SK-N-SH (cell line): ENCODE data around the gene POU2F3.

Source experiments
- CTCF ChIP-seq: fragments of 200-600 bp; sonication (generic); IDR thresholded peaks from 2 replicates; pipeline ENCODE4 v1.6.1; 2017; ENCODE audit warnings: antibody characterized with exemption, mild to moderate bottlenecking, moderate library complexity
- ELF1 ChIP-seq: IDR thresholded peaks from 2 replicates; pipeline ENCODE4 v1.4.0; 2012
- EP300 ChIP-seq, 2 experiments: IDR thresholded peaks; 2 replicates each; pipeline versions ENCODE4 v1.4.0 to v1.6.1; 2012; ENCODE audit warnings: borderline replicate concordance in 1 of 2, low read depth in 1 of 2, low read length in 1 of 2
- FOXM1 ChIP-seq: IDR thresholded peaks from 2 replicates; pipeline ENCODE4 v1.4.0; 2012; ENCODE audit warnings: low read depth, mild to moderate bottlenecking
- GATA2 ChIP-seq: sonication (generic); formaldehyde crosslinking; IDR thresholded peaks from 2 replicates; pipeline ENCODE4 v1.5.0; 2020; ENCODE audit warnings: mild to moderate bottlenecking, missing genetic modification reagents
- MXI1 ChIP-seq: IDR thresholded peaks from 2 replicates; pipeline ENCODE4 v1.6.1; 2012; ENCODE audit warnings: mild to moderate bottlenecking, low read depth, low read length, improper control_type of control experiment
- NRF1 ChIP-seq: IDR thresholded peaks from 2 replicates; pipeline ENCODE4 v1.6.1; 2012; ENCODE audit warnings: low read depth, mild to moderate bottlenecking, low read length
- PBX3 ChIP-seq: IDR thresholded peaks from 2 replicates; pipeline ENCODE4; 2012
- RAD21 ChIP-seq: IDR thresholded peaks from 2 replicates; pipeline ENCODE4 v1.6.1; 2012; ENCODE audit warnings: mild to moderate bottlenecking, low read length
- TAF1 ChIP-seq: IDR thresholded peaks from 2 replicates; pipeline ENCODE4 v1.6.1; 2012; ENCODE audit warnings: low read depth, mild to moderate bottlenecking, low read length, moderate library complexity, borderline replicate concordance
- YY1 ChIP-seq: IDR thresholded peaks from 2 replicates; pipeline ENCODE4 v1.4.0; 2012; ENCODE audit warnings: low read depth, mild to moderate bottlenecking

DNA sequence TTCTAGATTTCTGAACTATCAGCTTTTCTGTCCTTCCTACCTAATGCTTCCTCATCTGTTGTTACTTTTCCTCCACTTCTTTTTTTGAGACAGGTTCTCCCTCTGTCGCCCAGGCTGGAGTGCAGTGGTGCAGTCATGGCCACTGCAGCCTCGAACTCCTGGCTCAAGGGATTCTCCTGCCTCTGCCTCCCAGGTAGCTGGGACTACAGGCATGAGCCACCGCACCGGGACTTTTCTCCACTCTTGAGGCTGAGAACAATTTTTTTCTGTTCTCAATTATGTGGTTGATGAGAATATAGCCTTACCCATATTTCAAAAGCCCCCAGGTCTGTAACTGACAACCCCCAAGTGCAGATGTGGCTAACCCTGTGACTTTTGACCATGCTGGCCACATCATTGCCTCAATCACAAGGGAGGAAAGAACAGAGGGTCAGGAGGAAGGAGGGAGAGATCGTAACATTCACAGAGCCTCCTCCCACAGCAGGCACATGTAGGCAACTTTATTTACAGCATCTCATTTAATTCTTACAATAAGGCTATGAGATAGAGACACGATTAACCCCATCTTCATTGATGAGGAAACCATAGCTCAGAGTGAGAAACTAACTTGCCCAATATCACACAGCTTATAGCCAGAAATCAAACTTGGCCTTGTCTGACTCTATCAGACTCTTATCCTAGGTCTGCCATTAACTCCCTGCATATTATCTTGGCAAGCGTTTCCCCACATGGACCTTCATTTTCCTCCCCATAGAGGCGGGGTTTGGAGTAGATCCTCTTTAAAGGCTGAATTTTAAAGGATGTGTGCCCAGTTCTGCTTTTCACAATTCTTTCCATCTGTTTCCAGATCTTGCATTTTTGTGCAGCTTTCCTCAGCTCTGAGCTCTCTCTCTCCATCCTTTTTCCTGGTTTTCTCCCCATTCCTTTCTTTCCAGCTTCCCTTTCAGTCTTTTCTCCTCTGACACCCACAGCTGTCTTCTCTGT is 9.6 kb downstream of the POU2F3 start:
- TF ChIP-seq TAF1 = no peak
- no peak for TF ChIP-seq FOXM1
- no peak for TF ChIP-seq NRF1
- TF ChIP-seq YY1 = no peak
- TF ChIP-seq CTCF = no peak
- TF ChIP-seq EP300 (IDR thresholded peaks at IDR 0.05; ENCODE audit: borderline replicate concordance in 1 of 2, low read depth in 1 of 2, low read length in 1 of 2) = no peak
- no peak for TF ChIP-seq GATA2
- no peak for TF ChIP-seq MXI1
- no peak for TF ChIP-seq RAD21
- no peak for TF ChIP-seq ELF1
- TF ChIP-seq PBX3 = no peak
